Left hindlimb (tissue), 1 donor: Measurements from ENCODE around the gene PDE4B.

Experiments used
- DNase-seq: peaks from one replicate; pipeline ENCODE4 v3.0.0-alpha.2; 2018

PDE4B gene

DNA sequence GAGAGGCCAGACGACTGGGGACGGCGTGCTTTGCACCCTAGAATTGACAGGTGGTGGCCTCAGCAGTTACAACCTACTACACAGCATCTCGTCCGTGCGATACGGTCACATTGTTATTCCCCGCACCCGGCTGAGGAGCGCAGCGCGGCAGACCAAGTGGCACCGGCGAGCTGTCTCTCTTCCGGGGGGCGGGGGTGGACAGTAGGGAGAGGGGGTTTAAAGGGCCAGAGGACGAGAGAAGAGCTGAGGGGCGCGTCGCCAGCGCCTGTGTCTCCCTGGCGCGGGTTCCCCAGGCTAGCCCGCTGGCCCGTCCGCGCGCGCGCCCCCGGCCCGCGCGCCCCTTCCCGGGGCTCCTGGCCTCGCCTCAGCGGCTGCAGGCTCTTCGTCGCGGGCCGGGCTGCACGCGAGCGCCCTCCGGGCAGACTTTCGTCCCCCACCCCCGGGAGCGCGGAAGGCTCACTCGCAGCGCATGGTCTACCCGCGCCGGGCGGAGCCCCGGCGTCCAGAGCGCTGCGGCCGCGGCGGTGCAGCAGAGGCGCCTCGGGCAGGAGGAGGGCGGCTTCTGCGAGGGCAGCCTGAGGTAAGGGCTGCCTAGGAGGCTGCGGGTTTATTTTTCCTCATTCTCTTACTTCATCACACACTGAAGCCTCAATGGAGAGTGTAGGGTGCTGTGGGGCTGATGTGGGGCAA lies at the start of gene PDE4B:
TSS of gene PDE4B (plus strand) at position 227 of the 690 bp plus-strand sequence.
- DNase-seq, result peak; percentile 32

DNA sequence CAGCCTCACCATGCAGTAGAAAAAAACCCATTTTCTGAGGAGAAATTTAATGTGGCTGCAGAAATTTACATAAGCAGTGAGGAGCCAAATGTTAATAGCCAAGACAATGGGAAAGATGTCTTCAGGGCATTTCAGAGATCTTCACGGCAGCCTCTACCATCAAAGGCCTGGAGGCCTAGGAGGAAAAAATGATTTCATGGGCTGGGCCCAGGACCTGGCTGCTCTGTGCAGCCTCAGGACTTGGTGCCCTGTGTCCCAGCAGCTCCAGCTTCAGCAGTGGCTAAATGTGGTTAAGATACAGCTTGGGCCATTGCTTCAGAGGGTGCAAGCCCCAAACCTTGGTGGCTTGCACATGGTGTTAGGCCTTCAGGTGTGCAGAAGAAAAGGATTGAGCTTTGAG lies 48.0 kb upstream of the PDE4B start:
- no peak for DNase-seq

- DNase-seq, result no peak
Observed at GRCh38 chr1:65751961-65752360, 40.7 kb upstream of the PDE4B start.

- DNase-seq, result no peak
Observed at GRCh38 chr1:65756616-65757015, 36.1 kb upstream of the PDE4B start.

DNA sequence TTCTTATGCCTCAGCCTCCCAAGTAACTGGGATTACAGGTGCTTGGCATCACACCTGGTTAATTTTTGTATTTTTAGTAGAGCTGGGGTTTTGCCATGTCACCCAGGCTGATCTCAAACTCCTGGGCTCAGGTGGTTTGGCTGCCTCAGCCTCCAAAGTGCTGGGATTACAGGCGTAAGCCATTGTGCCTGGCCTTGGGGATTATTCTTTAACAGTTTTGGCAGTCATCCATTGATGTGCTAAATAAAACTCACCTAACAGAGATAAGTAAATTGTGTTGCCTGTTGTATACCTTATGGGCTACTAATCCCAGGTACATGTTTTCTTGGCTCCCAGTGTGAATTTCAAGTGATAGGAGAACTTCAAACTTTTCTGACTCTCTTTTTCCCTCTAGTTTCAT lies 35.2 kb upstream of the PDE4B start:
- DNase-seq, result no peak

- no peak for DNase-seq
Observed at GRCh38 chr1:65758128-65758527, 34.6 kb upstream of the PDE4B start.

DNA sequence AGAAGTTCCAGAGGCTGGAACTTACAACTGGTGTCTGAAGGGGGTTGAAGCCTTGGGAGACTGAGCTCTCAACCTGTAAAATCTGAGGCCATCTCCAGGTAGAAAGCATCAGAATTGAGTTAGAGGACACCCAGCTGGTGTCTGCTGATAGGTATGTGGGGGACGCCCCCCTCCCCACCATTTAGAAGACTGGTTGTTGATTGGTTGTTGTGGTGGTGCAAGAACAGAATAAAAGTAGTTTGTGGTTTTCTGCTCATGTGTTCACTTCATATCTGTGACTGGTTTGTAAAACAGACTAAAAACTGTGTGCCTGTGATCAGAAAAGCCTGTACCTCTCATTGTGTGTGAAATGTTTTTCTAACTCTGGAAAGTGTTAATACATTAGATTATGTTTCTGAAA lies 33.2 kb upstream of the PDE4B start:
- DNase-seq, result no peak

- DNase-seq, result no peak
Observed at GRCh38 chr1:65762081-65762862, 30.4 kb upstream of the PDE4B start.

- no peak for DNase-seq
Observed at GRCh38 chr1:65764052-65764451, 28.6 kb upstream of the PDE4B start.

DNA sequence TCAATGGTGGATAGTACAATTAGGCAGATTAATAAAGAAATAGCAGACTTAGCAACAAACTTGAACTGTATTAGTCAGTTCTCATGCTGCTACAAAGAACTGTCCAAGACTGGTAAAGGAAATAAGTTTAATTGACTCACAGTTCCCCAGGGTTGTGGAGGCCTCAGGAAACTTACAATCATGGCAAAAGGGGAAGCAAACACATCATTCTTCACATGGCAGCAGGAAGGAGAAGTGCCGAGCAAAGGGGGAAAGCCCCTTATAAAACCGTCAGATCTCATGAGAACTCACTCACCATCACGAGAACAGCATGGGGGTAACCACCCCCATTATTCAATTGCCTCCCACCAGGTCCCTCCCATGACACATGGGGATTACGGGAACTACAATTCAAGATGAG lies 27.1 kb upstream of the PDE4B start:
- DNase-seq, result no peak

GRCh38 chr1:65769636-65770035 lies 23.1 kb upstream of the PDE4B start:
- DNase-seq, result no peak

DNA sequence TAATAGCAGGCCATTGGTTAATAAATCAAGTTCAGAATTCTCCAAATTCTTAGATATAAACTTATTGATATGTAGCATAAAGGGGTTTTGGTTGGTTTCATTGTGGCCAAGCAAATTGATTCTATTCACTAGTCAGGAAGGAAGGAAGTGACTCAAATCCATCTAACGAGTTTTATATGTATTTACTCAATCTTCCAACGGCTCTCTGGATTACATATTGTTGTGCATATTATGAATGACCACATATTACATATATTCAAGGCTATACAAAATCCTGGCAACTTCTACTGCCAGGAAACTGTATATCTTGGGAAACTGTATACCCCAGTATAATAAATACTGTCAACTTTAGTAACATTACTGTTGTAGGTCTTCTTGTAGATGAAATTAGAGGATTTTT lies 20.1 kb upstream of the PDE4B start:
- DNase-seq, result no peak

GRCh38 chr1:65773391-65774123 lies 19.1 kb upstream of the PDE4B start:
- DNase-seq, result no peak

- no peak for DNase-seq
Observed at GRCh38 chr1:65788762-65789161, 3.9 kb upstream of the PDE4B start.

DNA sequence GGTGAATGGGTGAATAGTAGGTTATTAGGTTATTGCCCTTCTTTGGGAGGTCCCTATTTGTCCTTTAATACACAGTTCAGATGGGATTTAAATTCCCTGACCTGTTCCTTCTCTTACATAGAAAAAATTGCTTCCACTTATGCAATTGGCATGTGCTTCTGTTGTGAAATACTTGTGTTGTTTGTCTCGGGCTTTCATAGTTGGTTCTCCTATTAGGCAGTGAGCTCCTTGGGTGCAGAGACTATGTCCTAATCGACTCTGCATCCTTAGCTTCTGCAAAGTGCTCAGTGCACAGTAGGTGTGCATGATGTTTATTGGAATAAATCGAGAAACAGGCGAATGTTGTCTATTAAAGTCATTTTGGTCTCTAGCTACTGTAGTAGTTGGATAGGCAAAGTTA lies 1.3 kb upstream of the PDE4B start:
- DNase-seq, result no peak

- DNase-seq, result peak; percentile 26
Observed at GRCh38 chr1:65791801-65792668, 660 bp upstream of the PDE4B start.

DNA sequence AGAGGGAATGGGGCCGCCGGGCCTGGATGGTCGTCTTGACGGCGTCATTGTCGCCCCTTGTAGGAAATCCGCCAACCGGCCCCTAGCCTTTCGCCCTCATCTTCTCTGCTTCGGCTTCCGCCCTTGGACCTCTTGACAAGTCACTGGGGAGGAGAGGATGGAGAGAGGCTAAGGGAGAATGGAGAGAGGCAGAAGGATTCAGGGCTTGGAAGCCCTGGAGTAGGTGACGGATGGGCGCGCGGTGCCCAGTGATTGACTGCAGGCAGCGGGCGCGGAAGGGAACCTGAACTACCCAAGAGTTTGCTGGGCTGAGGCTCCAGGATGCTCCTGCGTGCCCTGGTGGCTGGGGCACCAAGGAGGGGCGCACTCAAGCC lies 651 bp downstream of the PDE4B start:
- no peak for DNase-seq

DNA sequence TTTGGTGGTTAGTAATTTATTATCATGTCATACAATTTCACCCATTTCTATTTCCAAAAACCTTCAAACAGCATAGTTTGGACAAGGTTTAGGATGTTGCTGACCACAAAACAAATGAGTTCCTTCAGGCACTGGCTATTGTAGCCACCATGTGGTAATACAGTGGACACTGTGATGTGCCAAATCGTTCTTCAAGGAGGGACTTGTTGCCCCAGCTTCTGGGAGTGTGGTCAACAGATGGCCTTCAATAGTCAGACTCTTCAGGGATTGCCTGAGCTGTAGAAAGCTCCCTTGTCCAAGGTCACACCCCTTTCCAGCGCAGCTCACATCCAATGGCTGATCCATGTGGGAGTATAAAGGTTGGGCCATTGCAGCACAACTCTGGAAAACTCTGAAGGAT lies 2.6 kb downstream of the PDE4B start:
- no peak for DNase-seq

- DNase-seq, result no peak
Observed at GRCh38 chr1:65799601-65800000, 6.9 kb downstream of the PDE4B start.

DNA sequence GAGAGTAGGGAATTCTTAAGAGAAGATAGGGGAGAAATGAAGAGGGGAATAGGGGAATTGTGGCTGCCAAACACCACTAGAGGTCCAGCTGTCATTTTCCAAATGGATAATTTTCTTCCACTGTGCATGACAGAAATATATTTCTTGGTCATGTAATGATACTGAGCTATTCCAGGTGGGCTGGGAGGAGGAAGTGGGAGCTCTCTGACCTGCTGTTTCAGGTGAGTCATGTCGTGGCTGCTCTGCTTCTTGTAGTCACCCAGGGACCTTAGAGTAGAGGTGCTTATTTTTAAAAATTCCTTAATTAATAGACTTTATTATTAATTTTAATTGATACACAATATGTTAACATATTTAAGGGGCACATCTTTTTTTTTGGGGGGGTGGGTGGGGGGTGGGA lies 11.9 kb downstream of the PDE4B start:
- no peak for DNase-seq

DNA sequence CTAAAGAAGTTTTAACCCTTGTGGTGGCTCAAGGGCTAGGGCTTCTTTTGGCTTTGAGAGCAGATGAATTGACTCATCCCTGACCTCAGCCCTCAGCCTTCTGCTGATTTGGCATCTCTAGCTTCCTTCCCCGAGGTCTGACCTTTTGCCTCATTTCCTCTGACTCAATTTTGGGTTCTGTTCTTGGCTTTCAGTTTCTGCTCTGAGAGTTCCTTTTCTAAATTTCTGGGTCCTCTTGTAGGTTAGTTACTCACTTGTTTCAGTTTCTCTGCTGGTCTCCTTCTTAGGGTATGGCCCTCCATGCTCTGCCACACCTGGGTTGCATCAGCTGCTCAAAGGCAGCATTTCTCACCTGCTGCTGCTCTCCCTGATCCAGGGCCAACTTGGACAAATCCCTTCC lies 19.4 kb downstream of the PDE4B start:
- no peak for DNase-seq

- no peak for DNase-seq
Observed at GRCh38 chr1:65813956-65814355, 21.3 kb downstream of the PDE4B start.

GRCh38 chr1:65814752-65815151 lies 22.1 kb downstream of the PDE4B start:
- DNase-seq, result no peak
